Measurements from ENCODE around the gene SLC46A3. TPM values are rescaled to one million over a fixed set of nuclear protein-coding genes. Genes with fewer than 3 reads are reported as not detected.

The SLC46A3 gene
- total and polyA plus RNA-seq, 4 donors: 7.0 to 63.3 (median 32.6) TPM

GRCh38 chr13:28685892-28686291 lies 32.9 kb downstream of the SLC46A3 start:
- H3K4me1 ChIP-seq (ENCODE audit: control insufficient read depth in 4 of 4, insufficient read depth in 4 of 4, low read length in 3 of 4): no peaks in the 10 kb centered on the region
- no peak for DNase-seq (ENCODE audit: low spot score)
- H3K9me3 ChIP-seq (ENCODE audit: control insufficient read depth in 4 of 4, low read length in 3 of 4): no peaks in the 10 kb centered on the region
- no peaks in the 10 kb centered on the region for H3K27me3 ChIP-seq (ENCODE audit: control insufficient read depth in 4 of 4, insufficient read depth in 4 of 4, low read length in 3 of 4)
- no peaks in the 10 kb centered on the region for H3K36me3 ChIP-seq (ENCODE audit: control insufficient read depth in 4 of 4, insufficient read depth in 3 of 4, low read depth in 1 of 4, low read length in 3 of 4)
- H3K4me3 ChIP-seq (ENCODE audit: low read depth in 1 of 3, low read length in 3 of 3): no peak overlapping the region
- TF ChIP-seq RXRA (IDR thresholded peaks at IDR 0.05) (no peak), SP1 (IDR thresholded peaks at IDR 0.05) (no peak), ATF3 (IDR thresholded peaks at IDR 0.05) (no peak), ZBTB33 (IDR thresholded peaks at IDR 0.05) (no peak), FOXA1 (IDR thresholded peaks at IDR 0.05) (no peak), RAD21 (IDR thresholded peaks at IDR 0.05) (no peak), NR2F2 (IDR thresholded peaks at IDR 0.05) (no peak), HNF4G (IDR thresholded peaks at IDR 0.05) (no peak), GABPA (IDR thresholded peaks at IDR 0.05 in 1 of 2, conservative IDR thresholded peaks at IDR 0.05 in 1 of 2) (no peak), FOXA2 (IDR thresholded peaks at IDR 0.05) (no peak), CTCF (IDR thresholded peaks at IDR 0.05; ENCODE audit: low read depth, low read length, missing input control) (no peak), EGR1 (IDR thresholded peaks at IDR 0.05; ENCODE audit: low read depth in 2 of 2) (no peak), MAX (IDR thresholded peaks at IDR 0.05) (no peak), JUND (IDR thresholded peaks at IDR 0.05) (no peak), YY1 (IDR thresholded peaks at IDR 0.05) (no peak), HNF4A (conservative IDR thresholded peaks at IDR 0.05) (no peak), TAF1 (conservative IDR thresholded peaks at IDR 0.05) (no peak)
- no peak overlapping the region for H3K9ac ChIP-seq (ENCODE audit: low read depth in 1 of 2, low read length in 2 of 2)
- WGBS: 85% methylated on average over 3 of the region's 3 CpGs
- H3K27ac ChIP-seq (ENCODE audit: low read depth in 1 of 2, low read length in 2 of 2): no peak overlapping the region

- Histone ChIP-seq H3K4me1 (ENCODE audit: control insufficient read depth in 4 of 4, insufficient read depth in 4 of 4, low read length in 3 of 4) (no peaks in the 10 kb centered on the region), H3K36me3 (ENCODE audit: control insufficient read depth in 4 of 4, insufficient read depth in 3 of 4, low read depth in 1 of 4, low read length in 3 of 4) (peaks cover 0 to 2% (median 0%) of the 10 kb centered on the region in 4 donors), H3K9me3 (ENCODE audit: control insufficient read depth in 4 of 4, low read length in 3 of 4) (no peaks in the 10 kb centered on the region), H3K27ac (ENCODE audit: low read depth in 1 of 2, low read length in 2 of 2) (no peak overlapping the region), H3K4me3 (ENCODE audit: low read depth in 1 of 3, low read length in 3 of 3) (no peak overlapping the region), H3K27me3 (ENCODE audit: control insufficient read depth in 4 of 4, insufficient read depth in 4 of 4, low read length in 3 of 4) (no peaks in the 10 kb centered on the region), H3K9ac (ENCODE audit: low read depth in 1 of 2, low read length in 2 of 2) (no peak overlapping the region)
- no peak for DNase-seq (ENCODE audit: low spot score)
- no peak for TF ChIP-seq ZBTB33 (IDR thresholded peaks at IDR 0.05)
- no peak for TF ChIP-seq RXRA (IDR thresholded peaks at IDR 0.05)
- TF ChIP-seq HNF4G (IDR thresholded peaks at IDR 0.05): no peak
- no peak for TF ChIP-seq FOXA2 (IDR thresholded peaks at IDR 0.05)
- no peak for TF ChIP-seq REST (IDR thresholded peaks at IDR 0.05)
- TF ChIP-seq ATF3 (IDR thresholded peaks at IDR 0.05): no peak
- TF ChIP-seq RAD21 (IDR thresholded peaks at IDR 0.05): no peak
- TF ChIP-seq CTCF (IDR thresholded peaks at IDR 0.05; ENCODE audit: low read depth, low read length, missing input control): no peak
- TF ChIP-seq GABPA (IDR thresholded peaks at IDR 0.05 in 1 of 2, conservative IDR thresholded peaks at IDR 0.05 in 1 of 2): no peak
- no peak for TF ChIP-seq TAF1 (conservative IDR thresholded peaks at IDR 0.05)
- TF ChIP-seq HNF4A (conservative IDR thresholded peaks at IDR 0.05): no peak
- no peak for TF ChIP-seq JUND (IDR thresholded peaks at IDR 0.05)
- WGBS: 96% methylated on average over 12 of the region's 12 CpGs
These were observed 33.7 kb downstream of the SLC46A3 start for GRCh38 chr13:28685114-28685513.
